HEK293 (cell line): Measurements from ENCODE around the gene ADCY4.

Source experiments
- CTCF ChIP-seq: fragments of 450-650 bp; formaldehyde crosslinking; IDR thresholded peaks from 2 replicates; pipeline ENCODE4 v1.5.1; 2016; ENCODE audit warnings: missing biosample characterization, missing genetic modification characterization
- ZNF157 ChIP-seq: fragments of 450-650 bp; formaldehyde crosslinking; IDR thresholded peaks from 2 replicates; pipeline ENCODE4 v1.5.1; 2016; ENCODE audit warnings: missing biosample characterization, missing genetic modification characterization
- ZNF394 ChIP-seq: fragments of 450-650 bp; formaldehyde crosslinking; IDR thresholded peaks from 2 replicates; pipeline ENCODE4 v1.5.1; 2016; ENCODE audit warnings: missing biosample characterization, missing genetic modification characterization, mild to moderate bottlenecking, moderate library complexity, borderline replicate concordance
- ZNF398 ChIP-seq: fragments of 450-650 bp; formaldehyde crosslinking; IDR thresholded peaks from 2 replicates; pipeline ENCODE4 v1.5.1; 2017; ENCODE audit warnings: missing biosample characterization, missing genetic modification characterization
- ZNF670 ChIP-seq: fragments of 450-650 bp; formaldehyde crosslinking; IDR thresholded peaks from 2 replicates; pipeline ENCODE4 v1.5.1; 2016; ENCODE audit warnings: missing biosample characterization, missing genetic modification characterization, low read depth
- ZNF707 ChIP-seq: fragments of 450-650 bp; formaldehyde crosslinking; IDR thresholded peaks from 2 replicates; pipeline ENCODE4 v1.5.1; 2016; ENCODE audit warnings: missing biosample characterization, missing genetic modification characterization

- no peak for TF ChIP-seq CTCF (tag by site-specific recombination)
- no peak for TF ChIP-seq ZNF398 (tag by site-specific recombination)
- TF ChIP-seq ZNF394, result no peak
- no peak for TF ChIP-seq ZNF670 (tag by site-specific recombination)
- no peak for TF ChIP-seq ZNF157 (tag by site-specific recombination)
- no peak for TF ChIP-seq ZNF707
These were observed 9.8 kb downstream of the ADCY4 start for GRCh38 chr14:24325041-24325530.
